ENCODE results near the gene PCDHB11.
A peak's percentile ranks its signal among the peaks of the same experiment; 100 is the strongest.
"Not testable (repeated sequence)": the region's sequence is repeated elsewhere in the genome, so short reads cannot be mapped to it uniquely, and the experiment has no call there.

Gene PCDHB11

DNA sequence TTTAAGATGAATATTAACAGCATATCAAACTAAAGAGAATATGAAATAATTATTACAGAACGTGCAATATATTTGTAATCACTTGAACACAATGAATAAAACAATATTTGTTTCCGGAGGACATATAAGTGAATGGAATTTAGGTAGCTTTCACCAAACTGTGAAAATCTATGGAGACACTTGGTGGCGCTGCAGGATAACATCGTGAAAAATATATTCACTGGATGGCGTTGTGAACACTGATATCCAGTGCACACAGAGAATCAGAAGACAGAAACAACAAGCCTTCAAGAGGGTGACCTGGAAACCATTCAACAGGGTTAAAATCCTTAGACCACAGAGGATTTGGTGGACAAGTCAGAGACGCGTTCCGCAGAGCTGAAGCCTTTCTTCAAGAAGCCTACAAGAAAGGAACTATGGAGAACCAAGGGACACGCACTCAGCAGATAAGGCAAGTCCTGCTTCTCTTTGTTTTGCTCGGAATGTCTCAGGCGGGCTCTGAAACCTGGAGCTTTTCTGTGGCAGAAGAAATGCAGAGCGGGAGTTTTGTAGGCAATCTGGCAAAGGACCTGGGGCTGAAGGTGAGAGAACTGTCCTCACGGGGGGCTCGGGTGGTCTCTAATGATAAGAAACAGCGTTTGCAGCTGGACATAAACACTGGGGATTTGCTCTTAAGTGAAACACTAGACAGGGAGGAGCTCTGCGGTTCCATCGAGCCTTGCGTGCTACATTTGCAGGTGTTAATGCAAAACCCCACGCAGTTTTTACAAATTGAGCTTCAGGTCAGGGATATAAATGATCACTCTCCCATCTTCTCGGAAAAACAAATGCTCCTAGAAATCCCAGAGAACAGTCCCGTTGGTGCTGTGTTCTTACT, at the start of gene PCDHB11:
PCDHB11 (plus strand) TSS at position 269 of the 877 bp plus-strand sequence; CDS start at position 417, 148 bp downstream.
- peak; percentile 3 for DNase-seq

DNA sequence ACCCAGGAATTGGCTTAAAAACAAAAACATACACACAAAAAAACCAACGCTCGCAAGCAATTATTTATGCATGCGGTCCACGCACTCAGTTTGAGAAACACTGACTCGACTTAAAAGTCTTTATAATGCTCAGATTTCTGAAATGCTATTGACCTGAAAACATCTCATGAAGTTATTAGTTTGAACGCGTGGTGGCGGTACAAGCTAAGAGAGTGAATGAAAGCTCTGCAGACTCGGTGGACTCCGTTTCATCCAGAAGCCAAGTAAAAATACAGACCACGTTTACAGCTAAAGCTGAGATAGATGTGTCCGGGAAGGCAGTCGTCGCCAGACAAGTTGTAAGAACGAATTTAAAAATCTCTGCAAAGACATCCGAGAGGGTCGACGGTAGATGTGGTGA, 49.6 kb upstream of the PCDHB11 start, which contains the start of gene PCDHB6:
PCDHB6 (plus strand) TSS at position 246 of the 400 bp plus-strand sequence. CDS start 201 bp downstream, outside the sequence.
- DNase-seq: peak; percentile 30

DNA sequence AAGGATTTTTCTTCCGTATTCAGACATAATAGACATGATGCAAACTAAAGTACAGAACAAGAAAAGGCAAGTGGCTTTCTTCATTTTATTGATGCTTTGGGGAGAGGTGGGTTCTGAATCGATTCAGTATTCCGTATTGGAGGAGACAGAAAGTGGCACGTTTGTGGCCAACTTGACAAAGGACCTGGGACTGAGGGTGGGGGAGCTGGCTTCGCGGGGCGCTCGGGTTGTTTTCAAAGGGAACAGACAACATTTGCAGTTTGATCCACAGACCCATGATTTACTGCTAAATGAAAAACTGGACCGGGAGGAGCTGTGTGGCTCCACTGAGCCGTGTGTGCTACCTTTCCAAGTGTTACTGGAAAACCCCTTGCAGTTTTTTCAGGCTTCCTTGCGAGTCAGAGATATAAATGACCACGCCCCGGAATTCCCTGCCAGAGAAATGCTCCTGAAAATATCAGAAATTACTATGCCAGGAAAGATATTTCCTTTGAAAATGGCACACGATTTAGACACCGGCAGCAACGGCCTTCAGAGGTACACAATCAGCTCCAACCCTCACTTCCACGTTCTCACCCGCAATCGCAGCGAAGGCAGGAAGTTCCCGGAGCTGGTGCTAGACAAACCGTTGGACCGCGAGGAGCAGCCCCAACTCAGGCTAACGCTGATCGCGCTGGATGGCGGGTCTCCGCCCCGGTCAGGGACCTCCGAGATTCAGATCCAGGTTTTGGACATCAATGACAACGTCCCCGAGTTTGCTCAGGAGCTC, 49.0 kb upstream of the PCDHB11 start:
- no peak for DNase-seq

DNA sequence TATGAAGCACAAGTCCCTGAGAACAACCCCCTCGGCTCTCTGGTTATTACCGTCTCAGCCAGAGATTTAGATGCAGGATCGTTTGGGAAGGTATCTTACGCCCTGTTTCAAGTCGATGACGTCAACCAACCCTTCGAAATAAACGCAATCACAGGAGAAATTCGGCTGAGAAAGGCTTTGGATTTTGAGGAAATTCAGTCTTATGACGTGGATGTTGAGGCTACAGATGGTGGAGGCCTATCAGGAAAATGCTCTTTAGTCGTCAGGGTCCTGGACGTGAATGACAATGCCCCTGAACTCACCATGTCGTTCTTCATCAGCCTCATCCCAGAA, 48.5 kb upstream of the PCDHB11 start:
- DNase-seq: no peak

DNA sequence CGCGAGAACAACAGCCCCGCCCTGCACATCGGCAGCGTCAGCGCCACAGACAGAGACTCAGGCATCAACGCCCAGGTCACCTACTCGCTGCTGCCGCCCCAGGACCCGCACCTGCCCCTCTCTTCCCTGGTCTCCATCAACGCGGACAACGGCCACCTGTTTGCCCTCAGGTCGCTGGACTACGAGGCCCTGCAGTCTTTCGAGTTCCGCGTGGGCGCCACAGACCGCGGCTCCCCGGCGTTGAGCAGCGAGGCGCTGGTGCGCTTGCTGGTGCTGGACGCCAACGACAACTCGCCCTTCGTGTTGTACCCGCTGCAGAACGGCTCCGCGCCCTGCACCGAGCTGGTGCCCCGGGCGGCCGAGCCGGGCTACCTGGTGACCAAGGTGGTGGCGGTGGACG, 47.8 kb upstream of the PCDHB11 start:
- not testable (repeated sequence) for DNase-seq

DNA sequence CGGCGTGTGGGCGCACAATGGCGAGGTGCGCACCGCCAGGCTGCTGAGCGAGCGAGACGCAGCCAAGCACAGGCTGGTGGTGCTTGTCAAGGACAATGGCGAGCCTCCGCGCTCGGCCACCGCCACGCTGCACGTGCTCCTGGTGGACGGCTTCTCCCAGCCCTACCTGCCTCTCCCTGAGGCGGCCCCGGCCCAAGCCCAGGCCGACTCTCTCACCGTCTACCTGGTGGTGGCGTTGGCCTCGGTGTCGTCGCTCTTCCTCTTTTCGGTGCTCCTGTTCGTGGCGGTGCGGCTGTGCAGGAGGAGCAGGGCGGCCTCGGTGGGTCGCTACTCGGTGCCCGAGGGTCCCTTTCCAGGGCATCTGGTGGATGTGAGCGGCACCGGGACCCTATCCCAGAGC, 47.3 kb upstream of the PCDHB11 start:
- DNase-seq: not testable (repeated sequence)

DNA sequence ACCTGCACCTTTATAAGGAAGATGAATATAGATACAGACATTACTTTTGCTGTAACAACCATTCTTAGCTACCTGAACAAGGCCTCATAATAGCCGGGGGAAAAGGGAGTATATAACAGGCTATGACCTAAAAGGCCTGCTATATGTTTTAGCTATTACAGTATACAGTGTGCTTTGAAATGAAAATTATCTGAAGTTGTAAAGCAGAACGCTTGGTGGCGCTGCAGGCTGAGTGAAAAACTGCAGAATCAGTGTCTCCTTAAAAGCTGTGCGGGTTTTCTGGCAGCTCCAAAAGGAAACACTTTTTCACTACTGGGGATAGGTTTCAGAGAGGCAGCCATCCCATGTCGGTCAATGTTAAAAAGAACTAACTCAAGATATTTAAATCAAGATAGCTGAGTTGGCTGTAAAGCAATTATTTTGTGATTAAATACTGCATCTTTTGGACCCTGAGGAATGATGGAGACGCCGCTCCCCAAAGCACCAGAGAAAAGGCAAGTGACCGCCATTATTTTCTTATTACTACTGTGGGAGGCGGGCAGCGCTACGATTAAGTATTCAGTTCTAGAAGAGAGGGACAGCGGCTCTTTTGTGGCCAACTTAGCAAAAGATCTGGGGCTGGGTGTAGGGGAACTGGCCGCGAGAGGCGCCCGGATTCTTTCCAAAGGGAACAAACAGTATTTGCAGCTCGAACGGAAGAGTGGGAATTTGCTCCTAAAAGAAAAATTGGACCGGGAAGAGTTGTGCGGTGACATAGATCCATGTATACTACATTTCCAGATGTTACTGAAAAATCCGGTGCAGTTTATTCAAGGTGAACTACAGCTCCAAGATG, 43.7 kb upstream of the PCDHB11 start:
- no peak for DNase-seq

DNA sequence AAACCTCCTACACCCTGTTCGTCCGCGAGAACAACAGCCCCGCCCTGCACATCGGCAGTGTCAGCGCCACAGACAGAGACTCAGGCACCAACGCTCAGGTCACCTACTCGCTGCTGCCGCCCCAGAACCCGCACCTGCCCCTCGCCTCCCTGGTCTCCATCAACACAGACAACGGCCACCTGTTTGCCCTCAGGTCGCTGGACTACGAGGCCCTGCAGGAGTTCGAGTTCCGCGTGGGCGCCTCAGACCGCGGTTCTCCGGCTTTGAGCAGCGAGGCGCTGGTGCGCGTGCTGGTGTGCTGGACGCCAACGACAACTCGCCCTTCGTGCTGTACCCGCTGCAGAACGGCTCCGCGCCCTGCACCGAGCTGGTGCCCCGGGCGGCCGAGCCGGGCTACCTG, 42.1 kb upstream of the PCDHB11 start:
- DNase-seq: not testable (repeated sequence)

DNA sequence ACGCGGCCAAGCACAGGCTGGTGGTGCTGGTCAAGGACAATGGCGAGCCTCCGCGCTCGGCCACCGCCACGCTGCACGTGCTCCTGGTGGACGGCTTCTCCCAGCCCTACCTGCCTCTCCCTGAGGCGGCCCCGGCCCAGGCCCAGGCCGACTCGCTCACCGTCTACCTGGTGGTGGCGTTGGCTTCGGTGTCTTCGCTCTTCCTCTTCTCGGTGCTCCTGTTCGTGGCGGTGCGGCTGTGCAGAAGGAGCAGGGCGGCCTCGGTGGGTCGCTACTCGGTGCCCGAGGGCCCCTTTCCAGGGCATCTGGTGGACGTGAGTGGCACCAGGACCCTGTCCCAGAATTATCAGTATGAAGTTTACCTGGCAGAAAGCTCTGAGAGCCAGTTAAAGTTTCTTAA, 41.5 kb upstream of the PCDHB11 start:
- not testable (repeated sequence) for DNase-seq

DNA sequence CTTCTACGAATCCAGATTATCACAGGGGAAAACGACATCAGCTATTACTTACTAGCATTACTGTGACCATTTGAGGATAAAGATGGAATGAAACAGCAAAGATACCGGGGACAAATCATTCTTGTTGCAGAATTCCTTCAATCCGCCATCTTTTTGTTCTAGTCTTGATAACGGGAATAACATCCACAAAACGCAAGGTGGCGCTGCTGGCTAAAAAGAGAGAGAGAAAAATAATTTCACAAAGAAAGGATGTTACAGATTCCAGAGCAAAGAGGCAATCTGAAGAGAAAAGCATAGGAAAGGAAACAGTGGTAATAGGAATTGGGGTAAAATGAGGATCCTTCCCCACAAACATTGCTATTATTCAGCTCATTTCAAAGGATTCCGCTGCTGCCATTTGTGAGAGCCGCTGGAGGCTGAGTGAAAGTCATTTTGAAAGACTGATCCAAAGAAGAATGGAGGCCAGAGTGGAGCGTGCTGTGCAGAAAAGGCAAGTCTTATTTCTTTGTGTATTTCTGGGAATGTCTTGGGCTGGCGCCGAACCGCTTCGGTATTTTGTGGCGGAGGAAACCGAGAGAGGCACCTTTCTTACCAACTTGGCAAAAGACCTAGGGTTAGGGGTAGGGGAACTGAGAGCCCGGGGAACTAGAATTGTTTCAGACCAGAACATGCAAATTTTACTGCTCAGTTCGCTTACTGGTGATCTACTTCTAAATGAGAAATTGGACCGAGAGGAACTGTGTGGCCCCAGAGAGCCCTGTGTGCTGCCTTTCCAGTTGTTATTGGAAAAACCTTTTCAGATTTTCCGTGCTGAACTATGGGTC, 26.8 kb upstream of the PCDHB11 start, which contains the start of gene PCDHB7:
PCDHB7 (plus strand) TSS at position 264 of the 824 bp plus-strand sequence; CDS start at position 456, 192 bp downstream.
- DNase-seq: peak; percentile 48

DNA sequence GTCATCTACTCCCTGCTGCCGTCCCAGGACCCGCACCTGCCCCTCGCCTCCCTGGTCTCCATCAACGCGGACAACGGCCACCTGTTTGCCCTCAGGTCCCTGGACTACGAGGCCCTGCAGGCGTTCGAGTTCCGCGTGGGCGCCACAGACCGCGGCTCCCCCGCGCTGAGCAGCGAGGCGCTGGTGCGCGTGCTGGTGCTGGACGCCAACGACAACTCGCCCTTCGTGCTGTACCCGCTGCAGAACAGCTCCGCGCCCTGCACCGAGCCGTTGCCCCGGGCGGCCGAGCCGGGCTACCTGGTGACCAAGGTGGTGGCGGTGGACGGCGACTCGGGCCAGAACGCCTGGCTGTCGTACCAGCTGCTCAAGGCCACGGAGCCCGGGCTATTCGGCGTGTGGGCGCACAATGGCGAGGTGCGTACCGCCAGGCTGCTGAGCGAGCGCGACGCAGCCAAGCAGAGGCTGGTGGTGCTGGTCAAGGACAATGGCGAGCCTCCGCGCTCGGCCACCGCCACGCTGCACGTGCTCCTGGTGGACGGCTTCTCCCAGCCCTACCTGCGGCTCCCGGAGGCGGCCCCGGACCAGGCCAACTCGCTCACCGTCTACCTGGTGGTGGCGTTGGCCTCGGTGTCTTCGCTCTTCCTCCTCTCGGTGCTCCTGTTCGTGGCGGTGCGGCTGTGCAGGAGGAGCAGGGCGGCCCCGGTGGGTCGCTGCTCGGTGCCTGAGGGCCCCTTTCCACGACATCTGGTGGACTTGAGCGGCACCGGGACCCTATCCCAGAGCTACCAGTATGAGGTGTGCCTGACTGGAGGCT, 24.9 kb upstream of the PCDHB11 start:
- DNase-seq: not testable (repeated sequence)

DNA sequence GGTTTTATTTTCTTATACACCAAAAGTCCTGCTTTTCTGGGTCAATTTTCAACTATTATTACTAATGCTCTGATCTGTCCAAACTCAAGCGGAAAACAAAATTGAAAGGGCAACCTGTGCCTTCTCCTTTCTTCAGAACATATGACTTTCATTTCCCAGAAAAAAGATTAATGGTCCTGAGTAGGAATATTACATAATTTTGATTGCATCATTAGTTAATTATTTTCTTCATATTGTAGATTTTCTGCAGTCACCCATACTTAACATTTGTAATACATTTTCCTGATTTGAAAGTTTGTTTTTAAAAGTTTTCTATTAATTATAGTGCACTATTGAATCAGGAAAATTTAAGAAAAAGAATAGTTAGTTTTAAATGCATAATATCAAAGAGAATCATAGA, 23.5 kb upstream of the PCDHB11 start:
- no peak for DNase-seq

DNA sequence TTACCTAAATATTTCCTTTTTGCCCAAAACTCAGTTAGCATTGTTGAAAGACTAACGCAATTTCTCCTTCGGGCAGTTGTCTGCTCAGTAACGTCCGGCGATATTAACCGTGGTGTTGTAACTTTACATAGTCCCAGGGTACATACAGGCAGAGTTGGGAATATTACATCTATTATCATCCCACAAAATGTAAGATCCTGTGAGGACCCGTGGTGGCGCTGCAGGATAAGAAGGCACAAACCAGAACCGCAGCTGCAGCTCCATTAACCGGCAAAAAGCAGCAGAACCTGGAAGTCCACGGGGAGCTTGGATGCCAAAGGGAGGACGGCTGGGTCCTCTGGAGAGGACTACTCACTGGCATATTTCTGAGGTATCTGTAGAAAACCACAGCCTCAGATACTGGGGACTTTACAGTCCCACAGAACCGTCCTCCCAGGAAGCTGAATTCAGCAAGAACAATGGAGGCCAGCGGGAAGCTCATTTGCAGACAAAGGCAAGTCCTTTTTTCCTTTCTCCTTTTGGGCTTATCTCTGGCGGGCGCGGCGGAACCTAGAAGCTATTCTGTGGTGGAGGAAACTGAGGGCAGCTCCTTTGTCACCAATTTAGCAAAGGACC, 21.7 kb upstream of the PCDHB11 start, which contains the start of gene PCDHB8:
PCDHB8 (plus strand) TSS at position 214 of the 615 bp plus-strand sequence; CDS start at position 459, 245 bp downstream.
- DNase-seq: not testable (repeated sequence)

DNA sequence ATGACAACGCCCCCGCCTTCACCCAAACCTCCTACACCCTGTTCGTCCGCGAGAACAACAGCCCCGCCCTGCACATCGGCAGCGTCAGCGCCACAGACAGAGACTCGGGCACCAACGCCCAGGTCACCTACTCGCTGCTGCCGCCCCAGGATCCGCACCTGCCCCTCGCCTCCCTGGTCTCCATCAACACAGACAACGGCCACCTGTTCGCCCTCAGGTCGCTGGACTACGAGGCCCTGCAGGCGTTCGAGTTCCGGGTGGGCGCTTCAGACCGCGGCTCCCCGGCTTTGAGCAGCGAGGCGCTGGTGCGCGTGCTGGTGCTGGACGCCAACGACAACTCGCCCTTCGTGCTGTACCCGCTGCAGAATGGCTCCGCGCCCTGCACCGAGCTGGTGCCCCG, 20.1 kb upstream of the PCDHB11 start:
- DNase-seq: not testable (repeated sequence)

DNA sequence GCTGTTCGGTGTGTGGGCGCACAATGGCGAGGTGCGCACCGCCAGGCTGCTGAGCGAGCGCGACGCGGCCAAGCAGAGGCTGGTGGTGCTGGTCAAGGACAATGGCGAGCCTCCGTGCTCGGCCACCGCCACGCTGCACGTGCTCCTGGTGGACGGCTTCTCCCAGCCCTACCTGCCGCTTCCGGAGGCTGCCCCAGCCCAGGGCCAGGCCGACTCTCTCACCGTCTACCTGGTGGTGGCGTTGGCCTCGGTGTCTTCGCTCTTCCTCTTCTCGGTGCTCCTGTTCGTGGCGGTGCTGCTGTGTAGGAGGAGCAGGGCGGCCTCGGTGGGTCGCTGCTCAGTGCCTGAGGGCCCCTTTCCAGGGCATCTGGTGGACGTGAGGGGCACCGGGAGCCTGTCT, 19.6 kb upstream of the PCDHB11 start:
- DNase-seq: not testable (repeated sequence)

DNA sequence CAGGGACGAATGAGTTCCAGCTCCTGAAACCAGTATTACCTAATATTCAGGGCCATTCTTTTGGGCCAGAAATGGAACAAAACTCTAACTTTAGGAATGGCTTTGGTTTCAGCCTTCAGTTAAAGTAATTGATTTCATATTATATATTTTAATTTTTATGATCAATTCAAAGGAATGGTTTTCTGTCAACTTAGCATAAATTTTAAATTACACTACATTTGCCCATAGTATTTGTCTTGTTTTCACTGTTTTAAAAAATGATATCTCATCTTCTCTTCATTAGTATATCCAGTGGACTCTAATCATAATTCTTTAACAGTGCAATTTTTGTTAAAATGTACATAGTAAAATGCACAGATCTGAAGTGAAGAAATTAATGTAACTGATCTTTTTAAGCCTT, 19.1 kb upstream of the PCDHB11 start:
- no peak for DNase-seq

DNA sequence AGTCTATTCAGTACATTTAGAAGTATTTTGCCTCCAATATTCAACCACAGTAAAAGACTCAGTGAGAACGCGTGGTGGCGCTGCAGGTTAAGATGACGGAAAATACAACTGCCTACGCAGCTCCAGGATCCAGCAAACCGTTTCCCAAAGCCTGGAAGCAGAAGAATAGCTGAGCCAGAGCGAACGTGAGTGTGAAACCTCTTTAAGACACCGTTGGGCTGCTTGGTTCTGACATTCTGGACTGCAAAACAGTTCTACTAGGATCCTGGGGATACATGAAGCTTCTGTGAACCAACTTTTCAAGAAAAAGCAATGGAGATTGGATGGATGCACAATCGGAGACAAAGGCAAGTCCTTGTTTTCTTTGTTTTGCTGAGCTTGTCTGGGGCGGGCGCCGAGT, 17.2 kb upstream of the PCDHB11 start, which contains the start of gene PCDHB16:
PCDHB16 (plus strand) TSS at position 140 of the 400 bp plus-strand sequence; CDS start at position 313, 173 bp downstream.
- peak; percentile 38 for DNase-seq

DNA sequence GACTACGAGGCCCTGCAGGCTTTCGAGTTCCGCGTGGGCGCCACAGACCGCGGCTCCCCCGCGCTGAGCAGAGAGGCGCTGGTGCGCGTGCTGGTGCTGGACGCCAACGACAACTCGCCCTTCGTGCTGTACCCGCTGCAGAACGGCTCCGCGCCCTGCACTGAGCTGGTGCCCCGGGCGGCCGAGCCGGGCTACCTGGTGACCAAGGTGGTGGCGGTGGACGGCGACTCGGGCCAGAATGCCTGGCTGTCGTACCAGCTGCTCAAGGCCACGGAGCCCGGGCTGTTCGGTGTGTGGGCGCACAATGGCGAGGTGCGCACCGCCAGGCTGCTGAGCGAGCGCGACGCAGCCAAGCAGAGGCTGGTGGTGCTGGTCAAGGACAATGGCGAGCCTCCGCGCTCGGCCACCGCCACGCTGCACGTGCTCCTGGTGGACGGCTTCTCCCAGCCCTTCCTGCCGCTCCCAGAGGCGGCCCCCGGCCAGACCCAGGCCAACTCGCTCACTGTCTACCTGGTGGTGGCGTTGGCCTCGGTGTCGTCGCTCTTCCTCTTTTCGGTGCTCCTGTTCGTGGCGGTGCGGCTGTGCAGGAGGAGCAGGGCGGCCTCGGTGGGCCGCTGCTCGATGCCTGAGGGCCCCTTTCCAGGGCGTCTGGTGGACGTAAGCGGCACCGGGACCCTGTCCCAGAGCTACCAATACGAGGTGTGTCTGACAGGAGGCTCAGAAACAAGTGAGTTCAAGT, 15.1 kb upstream of the PCDHB11 start:
- not testable (repeated sequence) for DNase-seq

DNA sequence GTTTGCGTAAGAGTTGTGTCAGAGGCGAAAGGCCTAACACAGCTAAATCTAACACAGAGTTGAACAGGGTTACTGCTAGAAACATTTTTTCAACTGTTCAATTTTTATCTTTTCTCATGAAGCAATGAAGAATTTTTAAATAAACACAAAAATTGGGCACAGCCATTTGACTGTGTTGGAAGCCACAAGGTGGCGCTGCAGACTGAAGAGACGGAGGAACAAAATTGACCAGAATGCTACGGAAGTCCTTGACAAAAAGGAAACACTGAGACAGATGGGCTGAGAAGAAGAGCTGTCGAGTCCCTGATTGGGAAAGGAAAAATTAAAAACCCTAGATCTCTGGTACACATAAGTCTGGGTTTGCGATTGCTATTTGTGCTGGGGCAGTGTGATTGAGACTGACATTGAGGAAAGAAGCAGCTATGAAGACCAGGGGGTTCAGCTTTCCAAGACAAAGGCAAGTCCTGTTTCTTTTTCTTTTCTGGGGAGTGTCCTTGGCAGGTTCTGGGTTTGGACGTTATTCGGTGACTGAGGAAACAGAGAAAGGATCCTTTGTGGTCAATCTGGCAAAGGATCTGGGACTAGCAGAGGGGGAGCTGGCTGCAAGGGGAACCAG, 12.4 kb upstream of the PCDHB11 start, which contains the start of gene PCDHB9:
PCDHB9 (plus strand) TSS at position 265 of the 616 bp plus-strand sequence; CDS start at position 423, 158 bp downstream.
- DNase-seq: peak; percentile 52

All from EL (cell line).